Esophagus squamous epithelium (tissue), 4 donors: Measurements from ENCODE around the gene ELOVL7.

Experiments
- POLR2A ChIP-seq, 4 donors: fragments of 450-650 bp; IDR thresholded peaks; one replicate each; pipeline ENCODE4 v1.6.1; 2017; ENCODE audit warnings: antibody characterized with exemption in 4 of 4, mild to moderate bottlenecking in 4 of 4, moderate library complexity in 3 of 4
- TF ChIP-seq, protein P1 (sequence below), 6 experiments: fragments of 450-650 bp in 4 of 6; fragments of 200-600 bp in 2 of 6; sonication (generic) in 2 of 6; IDR thresholded peaks; one replicate each; pipeline ENCODE4 v1.5.1; 2016 to 2019; ENCODE audit warnings: antibody characterized with exemption in 6 of 6, mild to moderate bottlenecking in 4 of 6, moderate library complexity in 4 of 6

DNA sequence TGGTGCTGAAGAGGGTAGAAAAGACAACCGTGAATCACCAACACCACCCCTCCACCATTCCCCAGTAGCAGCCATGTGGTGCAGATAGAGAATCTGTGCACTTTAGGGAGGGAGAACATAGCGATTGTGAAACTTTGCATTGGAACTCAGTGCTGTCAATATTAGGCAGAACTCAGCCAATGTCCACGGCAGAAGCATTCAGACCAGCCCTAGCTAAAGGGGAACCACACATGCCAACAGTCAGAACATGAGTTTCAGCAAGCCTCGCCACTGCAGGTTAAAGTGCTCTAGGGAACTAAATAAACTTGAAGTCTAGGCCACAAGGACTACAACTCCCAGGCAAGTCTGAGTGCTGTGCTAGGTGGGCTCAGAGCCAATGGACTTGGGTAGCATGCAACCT lies 105.6 kb downstream of the ELOVL7 start:
- TF ChIP-seq, protein P1, sequence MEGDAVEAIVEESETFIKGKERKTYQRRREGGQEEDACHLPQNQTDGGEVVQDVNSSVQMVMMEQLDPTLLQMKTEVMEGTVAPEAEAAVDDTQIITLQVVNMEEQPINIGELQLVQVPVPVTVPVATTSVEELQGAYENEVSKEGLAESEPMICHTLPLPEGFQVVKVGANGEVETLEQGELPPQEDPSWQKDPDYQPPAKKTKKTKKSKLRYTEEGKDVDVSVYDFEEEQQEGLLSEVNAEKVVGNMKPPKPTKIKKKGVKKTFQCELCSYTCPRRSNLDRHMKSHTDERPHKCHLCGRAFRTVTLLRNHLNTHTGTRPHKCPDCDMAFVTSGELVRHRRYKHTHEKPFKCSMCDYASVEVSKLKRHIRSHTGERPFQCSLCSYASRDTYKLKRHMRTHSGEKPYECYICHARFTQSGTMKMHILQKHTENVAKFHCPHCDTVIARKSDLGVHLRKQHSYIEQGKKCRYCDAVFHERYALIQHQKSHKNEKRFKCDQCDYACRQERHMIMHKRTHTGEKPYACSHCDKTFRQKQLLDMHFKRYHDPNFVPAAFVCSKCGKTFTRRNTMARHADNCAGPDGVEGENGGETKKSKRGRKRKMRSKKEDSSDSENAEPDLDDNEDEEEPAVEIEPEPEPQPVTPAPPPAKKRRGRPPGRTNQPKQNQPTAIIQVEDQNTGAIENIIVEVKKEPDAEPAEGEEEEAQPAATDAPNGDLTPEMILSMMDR (IDR thresholded peaks at IDR 0.05) = no peak
- no peak for TF ChIP-seq POLR2A (IDR thresholded peaks at IDR 0.05)
